Neural cell (in vitro differentiated cells): ENCODE measurements around the gene KLHL6. TPM values are rescaled to one million over a fixed set of nuclear protein-coding genes. Genes with fewer than 3 reads are reported as not detected.

Experiments used
- H2AFZ ChIP-seq: fragments of 200-600, 300-800 bp; sonication (generic), shearing (Covaris generic); 2 replicates; pipeline ENCODE4 v1.6.0; 2014; ENCODE audit warnings: low read depth, mild to moderate bottlenecking, antibody characterized with exemption, low read length, moderate library complexity
- H3F3A ChIP-seq: fragments of 200-600 bp; shearing (Covaris generic); 2 replicates; pipeline ENCODE4 v1.6.1; 2016; ENCODE audit warnings: mild to moderate bottlenecking, moderate library complexity, mixed read lengths, antibody characterized with exemption, low read length; ENCODE audit not compliant: insufficient read depth, poor library complexity, severe bottlenecking
- H3K27ac ChIP-seq: fragments of 200-600, 300-800 bp; sonication (generic), shearing (Covaris generic); 2 replicates; pipeline ENCODE4 v1.5.1; 2014; ENCODE audit warnings: mild to moderate bottlenecking, low read length, moderate library complexity
- H3K27me3 ChIP-seq: fragments of 300-800, 200-600 bp; sonication (generic), shearing (Covaris generic); 2 replicates; pipeline ENCODE4 v1.6.0; 2014; ENCODE audit warnings: mild to moderate bottlenecking, low read depth, low read length, moderate library complexity; ENCODE audit not compliant: insufficient read depth
- H3K36me3 ChIP-seq: fragments of 300-800, 200-600 bp; sonication (generic), shearing (Covaris generic); 2 replicates; pipeline ENCODE4 v1.5.1; 2014; ENCODE audit warnings: mild to moderate bottlenecking, antibody characterized with exemption, low read length, moderate library complexity; ENCODE audit not compliant: insufficient read depth
- H3K4me2 ChIP-seq: fragments of 300-800, 200-600 bp; sonication (generic), shearing (Covaris generic); 2 replicates; pipeline ENCODE4 v1.6.0; 2014; ENCODE audit warnings: mild to moderate bottlenecking, low read length
- H3K4me3 ChIP-seq: fragments of 300-800, 200-600 bp; sonication (generic), shearing (Covaris generic); 2 replicates; pipeline ENCODE4 v1.5.1; 2014; ENCODE audit warnings: mild to moderate bottlenecking, low read length, moderate library complexity
- H3K79me2 ChIP-seq: fragments of 200-600 bp; shearing (Covaris generic); replicated peaks from 2 replicates; pipeline ENCODE4 v1.6.0; 2014; ENCODE audit warnings: mild to moderate bottlenecking, low read length, moderate library complexity; ENCODE audit not compliant: insufficient read depth
- H3K9ac ChIP-seq: fragments of 300-800, 200-600 bp; sonication (generic), shearing (Covaris generic); 2 replicates; pipeline ENCODE4 v1.6.1; 2016; ENCODE audit warnings: mild to moderate bottlenecking, low read length, mixed read lengths
- H3K9me2 ChIP-seq: fragments of 200-600 bp; shearing (Covaris generic); 2 replicates; pipeline ENCODE4 v1.6.1; 2016; ENCODE audit warnings: mild to moderate bottlenecking, low read length, mixed read lengths; ENCODE audit not compliant: insufficient read depth
- H3K9me3 ChIP-seq: fragments of 200-600, 300-800 bp; sonication (generic), shearing (Covaris generic); 2 replicates; pipeline ENCODE4 v1.6.1; 2016; ENCODE audit warnings: mild to moderate bottlenecking, mixed run types, low read length, moderate library complexity, mixed read lengths
- H4K20me1 ChIP-seq: fragments of 200-600 bp; shearing (Covaris generic); 2 replicates; pipeline ENCODE4 v1.6.1; 2016; ENCODE audit warnings: mild to moderate bottlenecking, mixed run types; ENCODE audit not compliant: insufficient read depth
- EP300 ChIP-seq: fragments of 450-650 bp; conservative IDR thresholded peaks from 2 replicates; pipeline ENCODE4 v1.6.1; 2014; ENCODE audit warnings: antibody characterized with exemption, mild to moderate bottlenecking, moderate library complexity; ENCODE audit not compliant: poor library complexity, severe bottlenecking
- EZH2 ChIP-seq: fragments of 200-600, 300-800 bp; shearing (Covaris generic), sonication (generic); IDR thresholded peaks from 2 replicates; pipeline ENCODE4 v1.6.1; 2014; ENCODE audit warnings: antibody characterized with exemption, low read length, borderline replicate concordance, mild to moderate bottlenecking; ENCODE audit not compliant: insufficient read depth, poor library complexity, severe bottlenecking
- MXI1 ChIP-seq: fragments of 450-650 bp; conservative IDR thresholded peaks from 2 replicates; pipeline ENCODE4 v1.6.1; 2014; ENCODE audit warnings: antibody characterized with exemption, mild to moderate bottlenecking; ENCODE audit not compliant: poor library complexity, severe bottlenecking
- POLR2AphosphoS5 ChIP-seq: IDR thresholded peaks from 2 replicates; pipeline ENCODE4 v1.6.1; 2012
- RAD21 ChIP-seq: fragments of 450-650 bp; conservative IDR thresholded peaks from 2 replicates; pipeline ENCODE4 v1.6.1; 2014; ENCODE audit warnings: antibody characterized with exemption, mild to moderate bottlenecking, moderate library complexity
- SMC3 ChIP-seq: fragments of 450-650 bp; conservative IDR thresholded peaks from 2 replicates; pipeline ENCODE4 v1.6.1; 2014; ENCODE audit warnings: antibody characterized with exemption, mild to moderate bottlenecking, moderate library complexity; ENCODE audit not compliant: poor library complexity
- TAF1 ChIP-seq: IDR thresholded peaks from 2 replicates; pipeline ENCODE4 v1.6.1; 2012; ENCODE audit warnings: low read depth
- polyA plus RNA-seq: library from polyadenylated mRNA; depleted of rRNA; stranded (reverse); fragments of >200 nt; gene quantifications from 2 replicates; pipeline ENCODE4 v1.2.3, GENCODE V29; 2014
- TF ChIP-seq, protein P1 (sequence below): IDR thresholded peaks from 2 replicates; pipeline ENCODE4 v1.6.1; 2012; ENCODE audit warnings: borderline replicate concordance
- TF ChIP-seq, protein P2 (sequence below): fragments of 450-650 bp; IDR thresholded peaks from 2 replicates; pipeline ENCODE4 v1.5.1; 2014; ENCODE audit warnings: antibody characterized with exemption, mild to moderate bottlenecking, moderate library complexity; ENCODE audit not compliant: poor library complexity, severe bottlenecking

KLHL6 gene
- polyA plus RNA-seq, 1 donor from 2014 or later = not detected

DNA sequence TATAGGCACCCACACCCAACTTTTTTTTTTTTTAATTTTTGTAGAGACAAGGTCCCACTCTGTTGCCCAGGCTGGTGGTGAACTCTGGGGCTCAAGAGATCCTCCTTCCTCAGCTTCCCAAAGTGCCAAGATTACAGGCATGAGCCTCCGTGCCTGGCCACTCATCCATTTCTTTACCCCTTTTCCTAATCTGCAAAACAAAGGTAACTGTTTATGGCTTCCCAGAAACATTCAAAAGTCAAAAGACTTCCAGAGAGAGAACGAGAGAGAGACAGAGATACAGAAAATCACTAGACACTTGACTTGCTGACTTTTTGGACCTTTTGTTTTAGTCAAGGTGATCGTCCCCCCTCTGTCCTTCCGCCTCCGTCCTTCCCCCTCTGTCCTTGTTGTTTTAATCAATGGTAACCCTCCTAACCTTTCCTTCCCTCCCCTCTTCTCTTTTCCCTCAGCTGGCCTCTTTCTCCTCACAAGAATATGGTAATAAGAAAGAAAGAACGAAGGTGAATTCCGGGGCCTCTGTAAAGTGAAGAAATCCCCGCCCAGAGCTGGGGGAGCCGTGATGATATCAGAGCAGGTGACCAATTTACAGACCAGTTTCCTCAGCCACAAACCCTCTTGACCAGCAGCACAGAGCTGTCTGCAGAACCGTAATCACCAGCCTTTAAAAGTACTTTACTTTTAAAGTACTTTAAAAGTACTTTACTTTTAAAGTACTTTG lies 21.9 kb downstream of the KLHL6 start:
- H3K79me2 ChIP-seq = no peaks in the 10 kb centered on the region
- no peak overlapping the region for H3K4me2 ChIP-seq
- no peaks in the 10 kb centered on the region for H3K36me3 ChIP-seq
- no peak overlapping the region for H2AFZ ChIP-seq
- H3K27ac ChIP-seq = no peak overlapping the region
- H3K9ac ChIP-seq = no peak overlapping the region
- H3F3A ChIP-seq = no peaks in the 10 kb centered on the region
- no peaks in the 10 kb centered on the region for H3K9me3 ChIP-seq
- no peaks in the 10 kb centered on the region for H3K27me3 ChIP-seq
- TF ChIP-seq POLR2AphosphoS5 (no peak), EZH2 (no peak), SMC3 (no peak), MXI1 (no peak), EP300 (no peak), TAF1 (no peak), RAD21 (no peak)
- TF ChIP-seq, protein P1, sequence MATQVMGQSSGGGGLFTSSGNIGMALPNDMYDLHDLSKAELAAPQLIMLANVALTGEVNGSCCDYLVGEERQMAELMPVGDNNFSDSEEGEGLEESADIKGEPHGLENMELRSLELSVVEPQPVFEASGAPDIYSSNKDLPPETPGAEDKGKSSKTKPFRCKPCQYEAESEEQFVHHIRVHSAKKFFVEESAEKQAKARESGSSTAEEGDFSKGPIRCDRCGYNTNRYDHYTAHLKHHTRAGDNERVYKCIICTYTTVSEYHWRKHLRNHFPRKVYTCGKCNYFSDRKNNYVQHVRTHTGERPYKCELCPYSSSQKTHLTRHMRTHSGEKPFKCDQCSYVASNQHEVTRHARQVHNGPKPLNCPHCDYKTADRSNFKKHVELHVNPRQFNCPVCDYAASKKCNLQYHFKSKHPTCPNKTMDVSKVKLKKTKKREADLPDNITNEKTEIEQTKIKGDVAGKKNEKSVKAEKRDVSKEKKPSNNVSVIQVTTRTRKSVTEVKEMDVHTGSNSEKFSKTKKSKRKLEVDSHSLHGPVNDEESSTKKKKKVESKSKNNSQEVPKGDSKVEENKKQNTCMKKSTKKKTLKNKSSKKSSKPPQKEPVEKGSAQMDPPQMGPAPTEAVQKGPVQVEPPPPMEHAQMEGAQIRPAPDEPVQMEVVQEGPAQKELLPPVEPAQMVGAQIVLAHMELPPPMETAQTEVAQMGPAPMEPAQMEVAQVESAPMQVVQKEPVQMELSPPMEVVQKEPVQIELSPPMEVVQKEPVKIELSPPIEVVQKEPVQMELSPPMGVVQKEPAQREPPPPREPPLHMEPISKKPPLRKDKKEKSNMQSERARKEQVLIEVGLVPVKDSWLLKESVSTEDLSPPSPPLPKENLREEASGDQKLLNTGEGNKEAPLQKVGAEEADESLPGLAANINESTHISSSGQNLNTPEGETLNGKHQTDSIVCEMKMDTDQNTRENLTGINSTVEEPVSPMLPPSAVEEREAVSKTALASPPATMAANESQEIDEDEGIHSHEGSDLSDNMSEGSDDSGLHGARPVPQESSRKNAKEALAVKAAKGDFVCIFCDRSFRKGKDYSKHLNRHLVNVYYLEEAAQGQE = no peak
- TF ChIP-seq, protein P2, sequence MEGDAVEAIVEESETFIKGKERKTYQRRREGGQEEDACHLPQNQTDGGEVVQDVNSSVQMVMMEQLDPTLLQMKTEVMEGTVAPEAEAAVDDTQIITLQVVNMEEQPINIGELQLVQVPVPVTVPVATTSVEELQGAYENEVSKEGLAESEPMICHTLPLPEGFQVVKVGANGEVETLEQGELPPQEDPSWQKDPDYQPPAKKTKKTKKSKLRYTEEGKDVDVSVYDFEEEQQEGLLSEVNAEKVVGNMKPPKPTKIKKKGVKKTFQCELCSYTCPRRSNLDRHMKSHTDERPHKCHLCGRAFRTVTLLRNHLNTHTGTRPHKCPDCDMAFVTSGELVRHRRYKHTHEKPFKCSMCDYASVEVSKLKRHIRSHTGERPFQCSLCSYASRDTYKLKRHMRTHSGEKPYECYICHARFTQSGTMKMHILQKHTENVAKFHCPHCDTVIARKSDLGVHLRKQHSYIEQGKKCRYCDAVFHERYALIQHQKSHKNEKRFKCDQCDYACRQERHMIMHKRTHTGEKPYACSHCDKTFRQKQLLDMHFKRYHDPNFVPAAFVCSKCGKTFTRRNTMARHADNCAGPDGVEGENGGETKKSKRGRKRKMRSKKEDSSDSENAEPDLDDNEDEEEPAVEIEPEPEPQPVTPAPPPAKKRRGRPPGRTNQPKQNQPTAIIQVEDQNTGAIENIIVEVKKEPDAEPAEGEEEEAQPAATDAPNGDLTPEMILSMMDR = no peak
- H3K4me3 ChIP-seq = no peak overlapping the region
- H4K20me1 ChIP-seq = no peaks in the 10 kb centered on the region
- H3K9me2 ChIP-seq = no peaks in the 10 kb centered on the region

DNA sequence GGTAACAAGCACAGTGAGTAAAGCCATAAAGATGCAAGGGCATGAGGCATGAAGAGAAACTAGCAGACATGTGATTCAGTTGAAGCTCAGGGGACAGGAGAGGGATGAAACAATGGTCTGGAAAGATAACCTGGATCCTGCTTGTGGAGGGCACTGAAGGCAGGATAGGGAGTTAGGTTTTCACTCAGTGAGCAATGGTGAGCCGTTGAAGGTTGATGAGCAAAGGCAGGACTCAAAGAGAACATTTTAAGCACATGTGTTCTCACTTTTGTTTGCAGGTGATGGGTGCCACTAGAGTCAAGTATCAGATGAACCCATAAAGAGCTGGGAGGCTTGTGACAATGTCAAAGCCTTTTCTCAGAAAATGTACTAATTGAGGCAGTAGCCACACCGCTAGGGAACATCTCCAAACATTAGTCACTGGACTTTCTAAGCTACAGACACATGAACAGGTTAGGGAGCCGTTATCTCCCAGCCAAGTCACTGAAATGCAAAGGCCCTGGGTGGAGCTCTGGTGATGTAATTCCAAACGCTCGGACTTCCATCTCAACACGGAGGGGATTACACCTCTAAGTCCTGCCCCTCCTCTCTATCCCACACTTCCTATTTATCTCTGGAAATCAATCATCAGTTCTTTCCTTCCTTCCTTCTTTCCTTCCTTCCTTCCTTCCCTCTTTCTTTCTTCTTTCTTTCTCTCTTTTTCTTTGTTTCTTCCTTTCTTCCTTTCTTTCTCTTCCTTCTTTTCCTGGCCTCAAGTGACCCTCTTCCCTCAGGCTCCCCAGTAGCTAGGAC lies 22.7 kb downstream of the KLHL6 start:
- TF ChIP-seq POLR2AphosphoS5 (no peak), RAD21 (no peak), EZH2 (no peak), EP300 (no peak), TAF1 (no peak), MXI1 (no peak), SMC3 (no peak)
- TF ChIP-seq, protein P1 = no peak
- TF ChIP-seq, protein P2 = no peak
- H3K9me3 ChIP-seq = no peaks in the 10 kb centered on the region
- no peaks in the 10 kb centered on the region for H3K36me3 ChIP-seq
- no peaks in the 10 kb centered on the region for H3K9me2 ChIP-seq
- no peak overlapping the region for H3K4me3 ChIP-seq
- H3F3A ChIP-seq = no peaks in the 10 kb centered on the region
- no peak overlapping the region for H3K27ac ChIP-seq
- no peak overlapping the region for H3K9ac ChIP-seq
- no peak overlapping the region for H2AFZ ChIP-seq
- H3K27me3 ChIP-seq = no peaks in the 10 kb centered on the region
- no peaks in the 10 kb centered on the region for H3K79me2 ChIP-seq
- no peak overlapping the region for H3K4me2 ChIP-seq
- H4K20me1 ChIP-seq = no peaks in the 10 kb centered on the region
